RWPE2 (cell line): ENCODE data around the gene FOXN3.

Source experiments
- ATAC-seq: fragments of 200-7000 bp; cut with Tn5 transposase; 3 replicates; pipeline ENCODE4 v1.9.1; 2021; ENCODE audit warnings: low read depth
- DNase-seq: peaks from one replicate; pipeline ENCODE4 v3.0.0-alpha.2; 2020; ENCODE audit warnings: low spot score
- H3K27ac ChIP-seq: fragments of 450-650 bp; 2 replicates; pipeline ENCODE4 v1.5.1; 2017; ENCODE audit warnings: mild to moderate bottlenecking; ENCODE audit not compliant: poor library complexity, severe bottlenecking
- H3K27me3 ChIP-seq: fragments of 250-450 bp; sonication (Bioruptor Pico); 2 replicates; pipeline ENCODE4 v1.5.1; 2021; ENCODE audit warnings: mild to moderate bottlenecking, moderate library complexity; ENCODE audit not compliant: insufficient read depth, poor library complexity, severe bottlenecking
- H3K36me3 ChIP-seq: fragments of 250-450 bp; sonication (Bioruptor Pico); 2 replicates; pipeline ENCODE4 v1.5.1; 2020; ENCODE audit warnings: low read depth, mild to moderate bottlenecking, moderate library complexity
- H3K4me1 ChIP-seq: fragments of 250-450 bp; sonication (Bioruptor Pico); 2 replicates; pipeline ENCODE4 v1.5.1; 2021; ENCODE audit warnings: mild to moderate bottlenecking, moderate library complexity; ENCODE audit not compliant: insufficient read depth, poor library complexity, severe bottlenecking
- H3K4me3 ChIP-seq: fragments of 250-450 bp; sonication (Bioruptor Pico); 2 replicates; pipeline ENCODE4 v1.5.1; 2021; ENCODE audit warnings: mild to moderate bottlenecking, moderate library complexity; ENCODE audit not compliant: severe bottlenecking
- H3K9me3 ChIP-seq: fragments of 250-450 bp; sonication (Bioruptor Pico); 2 replicates; pipeline ENCODE4 v1.5.1; 2021; ENCODE audit warnings: mild to moderate bottlenecking, moderate library complexity; ENCODE audit not compliant: severe bottlenecking
- TF ChIP-seq, protein P1 (sequence below): fragments of 450-650 bp; IDR thresholded peaks from one replicate; pipeline ENCODE4 v1.5.1; 2017; ENCODE audit warnings: mild to moderate bottlenecking, moderate library complexity; ENCODE audit not compliant: poor library complexity, severe bottlenecking

The FOXN3 gene

DNA sequence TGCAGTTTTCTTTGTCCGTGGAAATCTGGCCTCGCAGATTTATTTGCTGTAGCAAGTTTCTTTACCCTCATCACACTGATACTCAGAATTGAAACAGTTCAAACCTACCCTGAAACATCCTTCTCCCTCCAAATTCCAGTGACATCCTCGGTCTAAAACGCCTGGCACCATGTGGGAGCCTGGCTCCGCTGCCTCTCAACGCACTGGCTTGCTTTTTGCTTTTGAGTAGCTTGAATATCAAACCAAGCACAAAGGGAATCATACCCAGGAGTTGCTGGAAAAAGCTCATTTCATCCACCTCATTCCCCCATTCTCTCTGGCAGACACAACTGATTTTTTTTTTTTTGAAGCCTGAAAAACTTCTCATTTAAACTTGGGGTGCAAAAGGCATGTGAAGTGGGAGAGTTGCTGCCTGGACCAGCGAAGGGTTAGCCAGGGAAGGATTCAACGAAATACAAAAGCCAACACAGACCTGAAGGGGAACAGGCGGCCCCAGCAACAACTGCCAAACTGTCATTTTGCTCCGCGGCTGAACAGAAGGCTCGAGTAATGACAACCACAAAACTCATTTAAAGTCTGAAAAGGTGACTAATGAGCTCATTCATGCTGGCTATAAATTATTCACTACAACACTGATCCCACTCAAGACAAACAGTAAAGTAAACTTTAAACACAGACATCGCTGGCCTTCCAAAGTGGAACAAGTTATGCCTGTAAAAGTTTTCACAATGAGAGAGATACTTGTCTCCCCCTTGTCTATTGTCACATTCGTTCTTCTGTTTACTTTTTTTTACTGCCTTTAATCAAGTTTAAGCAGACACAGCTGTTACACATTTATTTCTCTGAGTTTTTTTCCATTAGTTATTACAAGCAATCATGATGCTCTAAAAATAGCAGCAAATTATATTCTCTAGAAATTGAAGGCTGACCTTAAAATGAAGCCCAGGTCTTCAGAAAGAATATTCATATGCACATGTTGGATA is 12.5 kb upstream of the FOXN3 start:
- TF ChIP-seq, protein P1, sequence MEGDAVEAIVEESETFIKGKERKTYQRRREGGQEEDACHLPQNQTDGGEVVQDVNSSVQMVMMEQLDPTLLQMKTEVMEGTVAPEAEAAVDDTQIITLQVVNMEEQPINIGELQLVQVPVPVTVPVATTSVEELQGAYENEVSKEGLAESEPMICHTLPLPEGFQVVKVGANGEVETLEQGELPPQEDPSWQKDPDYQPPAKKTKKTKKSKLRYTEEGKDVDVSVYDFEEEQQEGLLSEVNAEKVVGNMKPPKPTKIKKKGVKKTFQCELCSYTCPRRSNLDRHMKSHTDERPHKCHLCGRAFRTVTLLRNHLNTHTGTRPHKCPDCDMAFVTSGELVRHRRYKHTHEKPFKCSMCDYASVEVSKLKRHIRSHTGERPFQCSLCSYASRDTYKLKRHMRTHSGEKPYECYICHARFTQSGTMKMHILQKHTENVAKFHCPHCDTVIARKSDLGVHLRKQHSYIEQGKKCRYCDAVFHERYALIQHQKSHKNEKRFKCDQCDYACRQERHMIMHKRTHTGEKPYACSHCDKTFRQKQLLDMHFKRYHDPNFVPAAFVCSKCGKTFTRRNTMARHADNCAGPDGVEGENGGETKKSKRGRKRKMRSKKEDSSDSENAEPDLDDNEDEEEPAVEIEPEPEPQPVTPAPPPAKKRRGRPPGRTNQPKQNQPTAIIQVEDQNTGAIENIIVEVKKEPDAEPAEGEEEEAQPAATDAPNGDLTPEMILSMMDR: no peak
- H3K27ac ChIP-seq: peak overlapping the region; percentile 92
- H3K36me3 ChIP-seq: no peaks in the 10 kb centered on the region
- ATAC-seq (peak; percentile 1; the same call in 2 of the 3 replicates), DNase-seq (no peak)
- H3K4me3 ChIP-seq: no peak overlapping the region
- peaks cover 59% of the 10 kb centered on the region for H3K4me1 ChIP-seq
- H3K9me3 ChIP-seq: no peaks in the 10 kb centered on the region
- no peaks in the 10 kb centered on the region for H3K27me3 ChIP-seq

GRCh38 chr14:89428546-89429198 is 11.6 kb upstream of the FOXN3 start:
- Histone ChIP-seq H3K9me3 (no peaks in the 10 kb centered on the region), H3K36me3 (no peaks in the 10 kb centered on the region), H3K4me1 (peaks cover 59% of the 10 kb centered on the region), H3K27ac (peak overlapping the region; percentile 92), H3K4me3 (no peak overlapping the region), H3K27me3 (no peaks in the 10 kb centered on the region)
- ATAC-seq (peak; percentile 73), DNase-seq (peak; percentile 86)
- TF ChIP-seq, protein P1: no peak

DNA sequence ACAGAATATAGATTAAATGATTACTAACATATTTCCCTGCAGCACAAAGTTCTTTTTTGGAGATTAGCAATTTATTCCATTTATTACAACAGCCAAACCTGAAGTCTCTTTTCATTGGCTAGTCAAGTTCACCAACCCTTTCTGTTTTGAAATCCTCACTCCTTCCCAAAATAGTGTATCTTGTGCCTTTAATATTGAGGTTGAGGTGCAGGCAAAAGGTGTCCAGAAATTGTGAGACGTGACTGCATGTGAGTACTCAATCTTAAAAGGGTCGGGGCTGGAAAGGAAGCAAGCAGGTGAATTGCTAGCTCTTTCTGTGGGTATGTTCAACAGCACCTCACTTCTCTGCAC is 11.1 kb upstream of the FOXN3 start:
- no peak for ATAC-seq

DNA sequence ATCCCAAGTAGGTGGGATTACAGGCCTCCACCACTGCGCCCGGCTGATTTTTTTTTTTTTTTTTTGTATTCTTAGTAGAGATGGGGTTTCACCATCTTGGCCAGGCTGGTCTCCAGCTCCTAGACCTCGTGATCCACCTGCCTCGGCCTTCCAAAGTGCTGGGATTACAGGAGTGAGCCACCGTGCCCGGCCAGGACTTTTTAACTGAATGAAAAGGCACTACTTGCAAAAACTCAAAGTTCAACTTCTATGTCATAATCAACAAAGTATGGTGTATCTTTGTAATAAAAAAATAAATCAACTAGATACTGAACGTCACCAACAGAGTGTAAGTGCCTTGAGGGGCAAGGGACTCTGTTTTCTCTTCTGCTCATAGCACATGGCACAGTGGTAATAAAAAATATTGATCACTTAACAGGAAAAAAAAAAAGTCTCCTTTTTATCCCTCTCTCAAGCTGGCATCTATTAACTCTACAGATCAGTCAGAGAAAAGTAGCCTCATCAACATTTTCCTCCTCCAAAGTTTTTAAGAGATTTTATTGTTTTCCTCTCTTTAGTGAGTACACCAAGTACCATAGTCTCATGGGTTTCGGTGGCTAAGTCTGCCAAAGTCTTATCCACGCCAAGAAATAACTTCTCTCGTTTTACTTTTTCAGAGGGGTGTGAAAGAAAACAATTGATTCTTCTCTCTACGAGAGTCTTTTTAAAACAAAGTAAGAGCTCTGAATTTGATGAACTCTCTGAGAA is 10.6 kb upstream of the FOXN3 start:
- peak overlapping the region; percentile 92 for H3K27ac ChIP-seq
- no peaks in the 10 kb centered on the region for H3K36me3 ChIP-seq
- no peaks in the 10 kb centered on the region for H3K27me3 ChIP-seq
- no peak for DNase-seq
- peaks cover 59% of the 10 kb centered on the region for H3K4me1 ChIP-seq
- TF ChIP-seq, protein P1: no peak
- no peak overlapping the region for H3K4me3 ChIP-seq
- no peaks in the 10 kb centered on the region for H3K9me3 ChIP-seq
- no peak for ATAC-seq

More for the DNA sequence above, 11.1 kb upstream of the FOXN3 start:
- no peaks in the 10 kb centered on the region for H3K27me3 ChIP-seq
- H3K9me3 ChIP-seq: no peaks in the 10 kb centered on the region
- peaks cover 59% of the 10 kb centered on the region for H3K4me1 ChIP-seq
- no peaks in the 10 kb centered on the region for H3K36me3 ChIP-seq
- no peak for DNase-seq
- no peak overlapping the region for H3K4me3 ChIP-seq
- peak overlapping the region; percentile 92 for H3K27ac ChIP-seq
- TF ChIP-seq, protein P1: no peak
